NCI-H510A (cell line): Measurements from ENCODE around the gene ARHGEF19.
"Not testable (repeated sequence)": the region's sequence is repeated elsewhere in the genome, so short reads cannot be mapped to it uniquely, and the experiment has no call there.

Experiments used
- DNase-seq: peaks from one replicate; lab custom pipeline; 2025; lab: John Stamatoyannopoulos, UW

Gene ARHGEF19

DNA sequence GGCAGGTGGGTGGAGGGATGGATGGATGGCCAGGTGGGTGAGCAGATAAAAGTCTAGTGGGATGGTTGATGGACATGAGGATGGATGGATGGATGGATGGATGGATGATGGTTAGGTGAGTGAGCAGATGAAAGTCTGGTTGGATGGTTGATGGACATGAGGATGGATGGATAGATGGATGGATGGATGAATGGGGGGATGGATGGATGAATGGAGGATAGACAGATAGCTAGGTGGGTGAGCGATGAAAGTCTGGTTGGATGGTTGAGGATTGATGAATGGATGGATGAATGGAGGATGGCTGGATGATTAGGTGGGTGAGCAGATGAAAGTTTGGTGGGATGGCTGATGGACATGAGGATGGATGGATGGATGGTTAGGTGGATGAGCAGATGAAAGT, 9.0 kb upstream of the ARHGEF19 start:
- DNase-seq = no peak

DNA sequence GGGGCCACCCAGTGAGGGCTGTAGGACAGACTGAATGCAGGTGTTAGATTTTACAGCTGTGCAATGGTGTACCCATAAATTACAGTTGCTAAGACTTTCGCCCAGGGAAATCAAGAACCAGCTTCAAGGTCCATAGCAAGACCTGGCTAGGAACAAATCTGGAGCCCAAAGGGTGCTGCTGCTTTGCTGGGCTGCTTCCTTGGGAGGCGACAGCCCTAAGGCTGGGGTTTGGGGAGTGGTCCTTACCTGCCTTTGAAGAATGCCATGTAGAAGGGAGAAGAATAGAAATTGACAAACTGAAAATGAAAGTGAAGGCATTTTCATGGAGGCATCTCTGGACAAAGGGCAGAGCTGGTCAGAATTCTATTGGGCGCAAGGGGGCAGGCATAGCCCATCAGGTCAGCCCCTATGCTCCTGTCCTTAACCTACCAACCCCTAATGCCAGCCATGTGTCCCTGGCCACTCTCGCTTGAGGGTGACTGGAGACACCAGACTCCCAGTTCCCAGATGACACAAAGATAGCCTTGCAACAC, 7.6 kb upstream of the ARHGEF19 start:
- DNase-seq = no peak

DNA sequence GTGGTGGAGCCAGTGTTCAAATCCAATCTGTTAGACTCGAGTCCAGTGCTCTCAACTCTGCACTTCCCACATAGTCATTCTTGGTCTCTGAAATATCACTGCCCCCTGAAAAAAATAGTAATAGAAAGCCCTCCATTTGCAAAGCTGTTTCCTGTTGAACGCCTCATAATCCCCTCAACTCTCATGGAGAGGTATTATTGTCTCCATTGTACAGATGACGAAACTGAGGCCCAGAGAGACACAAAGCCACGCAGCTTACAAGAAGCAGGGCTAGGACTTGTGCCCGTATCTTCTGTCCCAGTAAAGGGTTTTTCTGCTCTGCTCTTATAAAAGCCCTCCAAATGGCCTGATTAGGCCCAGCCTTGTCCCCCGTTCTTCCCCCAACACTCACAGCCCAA, 6.2 kb upstream of the ARHGEF19 start:
- no peak for DNase-seq

DNA sequence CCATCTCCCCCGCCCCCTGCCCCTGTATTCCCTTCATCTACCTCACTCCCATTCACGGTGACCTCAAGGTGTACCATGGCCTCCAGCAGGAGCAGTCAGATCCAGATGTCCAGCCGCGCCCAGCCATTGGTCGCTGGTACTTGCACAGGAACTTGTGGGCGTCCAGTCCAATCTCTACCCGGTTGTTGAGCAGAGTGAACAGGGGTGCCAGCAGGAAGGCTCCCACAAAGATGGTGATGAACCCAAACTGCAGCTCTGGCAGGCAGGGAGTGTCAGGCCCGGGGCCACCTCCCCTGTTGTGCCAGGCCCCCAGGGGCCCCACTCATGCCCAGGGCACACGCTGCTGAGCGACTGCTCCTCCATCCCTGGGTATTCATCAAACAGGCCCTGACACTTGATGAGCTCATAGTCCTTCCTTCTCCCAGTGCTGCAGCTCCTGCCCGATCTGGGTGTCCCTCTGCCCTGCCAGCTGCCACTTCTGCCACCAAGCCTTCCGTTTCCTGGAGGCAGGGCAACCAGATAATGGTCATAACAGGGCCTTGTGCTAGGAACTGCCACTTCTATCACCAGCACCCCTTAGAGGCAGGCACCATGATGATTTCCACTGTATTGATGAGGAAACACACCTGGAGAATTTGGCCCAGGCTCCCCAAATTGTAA, 5.7 kb upstream of the ARHGEF19 start:
- peak; percentile 48 for DNase-seq

DNA sequence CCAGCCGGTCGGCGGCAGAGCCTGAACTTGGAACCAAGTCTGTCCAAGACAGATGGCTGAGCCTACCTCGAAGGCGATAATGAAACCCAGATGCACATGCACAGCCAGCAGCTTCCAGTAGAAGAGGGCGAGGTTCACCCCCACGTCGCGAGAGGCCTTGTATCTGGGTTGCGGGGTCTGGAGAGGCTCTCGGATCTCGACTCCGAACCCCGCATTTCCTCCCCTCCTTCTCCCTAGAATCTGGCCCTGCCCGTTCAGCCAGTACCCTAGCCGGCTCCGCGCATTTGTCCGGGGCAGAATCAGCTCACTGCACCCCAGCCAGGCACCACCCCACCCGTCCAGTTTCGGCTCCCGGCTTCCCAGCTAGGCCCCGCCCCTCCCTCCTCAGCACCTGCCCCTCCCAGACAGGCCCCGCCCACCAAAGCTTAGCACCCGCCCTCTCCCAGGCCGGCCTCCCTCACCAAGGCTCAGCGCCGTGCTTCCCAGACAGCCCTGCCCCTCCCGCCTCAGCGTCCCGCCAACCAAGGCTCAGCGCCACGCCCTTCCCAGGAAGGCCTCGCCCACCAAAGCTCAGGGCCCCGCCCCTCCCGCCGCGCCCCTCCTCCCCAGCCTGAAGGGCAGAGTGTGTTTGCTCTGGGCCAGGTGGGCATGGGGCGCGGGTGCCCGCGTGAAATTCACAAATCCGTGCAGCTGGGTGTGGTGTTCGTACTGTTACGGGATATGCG, 4.8 kb upstream of the ARHGEF19 start:
- no peak for DNase-seq

DNA sequence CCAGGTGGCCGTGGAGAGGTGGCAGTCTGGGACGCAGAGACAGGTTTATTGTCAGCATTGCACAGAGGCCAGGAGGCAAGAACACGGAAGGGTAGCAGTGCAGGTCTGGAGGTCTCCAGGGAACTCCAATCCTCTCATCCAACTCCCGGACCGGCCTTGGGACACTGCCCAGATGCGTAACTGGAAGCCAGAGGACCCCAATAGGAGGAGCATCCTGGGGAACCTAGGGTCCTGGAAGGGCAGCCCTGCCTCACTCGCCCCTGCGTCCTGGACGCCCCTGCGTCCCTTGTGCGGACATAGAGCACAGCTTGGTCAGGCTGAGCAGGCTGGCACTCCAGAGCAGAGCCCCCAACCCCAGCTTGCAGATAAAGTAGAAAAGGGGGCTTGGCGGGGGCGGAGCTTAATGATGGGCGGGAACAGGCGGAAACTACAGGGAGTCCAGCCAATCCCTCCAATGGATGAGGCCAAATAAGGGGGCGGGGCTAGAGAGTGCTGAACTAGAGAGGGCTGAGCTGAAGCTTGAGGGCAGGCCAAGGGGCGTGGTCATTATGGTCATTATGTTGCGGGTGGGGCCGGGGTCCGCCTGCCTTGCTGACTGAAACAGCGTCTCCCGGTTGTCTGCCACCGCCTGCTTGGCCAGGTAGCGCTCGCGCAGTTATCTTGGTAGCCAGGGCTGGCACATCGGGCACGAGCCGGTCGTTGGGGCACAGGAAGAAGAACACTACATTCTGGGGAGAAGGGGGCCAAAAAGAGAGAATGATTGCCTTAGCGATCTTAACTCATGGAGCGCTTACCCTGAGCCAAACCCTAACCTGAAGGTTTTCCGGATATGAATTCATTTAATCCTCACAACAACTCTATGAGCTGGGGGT, 3.7 kb upstream of the ARHGEF19 start:
- no peak for DNase-seq

DNA sequence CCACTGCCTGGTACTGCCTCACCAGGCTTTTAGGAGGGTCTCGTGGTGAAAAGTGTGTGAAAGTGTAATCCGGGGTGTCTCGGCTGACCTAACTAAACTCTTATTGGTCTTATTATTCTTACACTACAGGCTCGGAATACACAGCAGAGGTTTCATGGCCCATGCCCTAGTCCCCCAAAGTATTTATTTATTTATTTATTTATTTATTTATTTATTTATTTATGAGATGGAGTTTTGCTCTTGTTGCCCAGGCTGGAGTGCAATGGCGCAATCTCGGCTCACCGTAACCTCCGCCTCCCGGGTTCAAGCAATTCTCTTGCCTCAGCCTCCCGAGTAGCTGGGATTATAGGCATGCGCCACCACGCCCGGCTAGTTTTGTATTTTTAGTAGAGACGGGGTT, 2.8 kb upstream of the ARHGEF19 start:
- DNase-seq = not testable (repeated sequence)

DNA sequence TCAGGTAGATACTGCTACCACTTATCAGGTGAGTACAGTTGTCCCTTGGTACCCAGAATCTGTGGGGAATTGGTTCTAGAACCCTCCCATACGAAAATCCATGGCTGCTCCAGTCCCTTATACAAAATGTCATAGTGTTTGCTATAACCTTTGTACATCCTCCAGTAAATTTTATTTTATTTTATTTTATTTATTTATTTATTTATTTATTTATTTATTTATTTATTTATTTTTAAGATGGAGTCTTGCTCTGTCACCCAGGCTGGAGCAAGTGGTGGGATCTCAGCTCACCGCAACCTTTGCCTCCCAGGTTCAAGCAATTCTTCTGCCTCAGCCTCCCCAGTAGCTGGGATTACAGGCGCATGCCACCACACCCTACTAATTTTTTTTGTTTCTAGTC, 1.1 kb upstream of the ARHGEF19 start:
- not testable (repeated sequence) for DNase-seq

DNA sequence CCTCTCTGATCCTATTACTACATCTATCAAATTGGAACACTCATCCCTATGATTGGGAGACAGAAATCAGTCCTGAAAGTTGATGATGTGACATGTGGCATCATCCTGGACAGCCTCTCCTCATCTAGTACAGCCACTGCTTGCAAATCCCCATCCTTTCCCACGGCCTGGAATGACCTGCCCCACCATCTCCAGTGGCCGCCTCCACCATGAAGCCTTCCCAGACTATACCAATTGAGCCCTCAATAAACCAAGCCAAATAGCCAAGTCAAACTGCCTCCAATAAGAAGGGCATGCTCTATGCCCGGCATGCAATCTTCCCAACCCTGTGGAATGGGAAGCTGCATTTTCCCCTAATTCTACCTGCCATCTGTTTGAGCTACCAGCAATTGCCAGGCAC, 561 bp upstream of the ARHGEF19 start:
- DNase-seq = no peak

DNA sequence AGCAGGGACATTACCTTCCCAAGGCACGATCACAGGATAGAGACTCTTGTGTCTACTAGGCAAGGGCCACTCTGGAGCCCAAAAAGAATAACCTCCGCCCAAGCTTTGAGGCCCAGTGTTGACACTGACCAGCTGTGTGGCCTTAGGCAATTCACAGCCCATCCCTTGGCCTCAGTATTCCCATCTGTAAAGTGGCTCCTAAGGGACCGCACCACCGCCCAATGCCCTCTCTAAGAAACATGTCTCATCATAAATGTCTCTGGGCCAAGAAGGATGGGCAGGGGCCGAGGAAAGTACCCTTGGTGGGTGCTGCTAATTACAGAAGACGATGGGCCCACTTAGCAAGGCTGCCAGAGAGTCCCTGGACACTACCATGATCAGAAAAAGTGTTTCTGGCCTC, 628 bp downstream of the ARHGEF19 start:
- no peak for DNase-seq

DNA sequence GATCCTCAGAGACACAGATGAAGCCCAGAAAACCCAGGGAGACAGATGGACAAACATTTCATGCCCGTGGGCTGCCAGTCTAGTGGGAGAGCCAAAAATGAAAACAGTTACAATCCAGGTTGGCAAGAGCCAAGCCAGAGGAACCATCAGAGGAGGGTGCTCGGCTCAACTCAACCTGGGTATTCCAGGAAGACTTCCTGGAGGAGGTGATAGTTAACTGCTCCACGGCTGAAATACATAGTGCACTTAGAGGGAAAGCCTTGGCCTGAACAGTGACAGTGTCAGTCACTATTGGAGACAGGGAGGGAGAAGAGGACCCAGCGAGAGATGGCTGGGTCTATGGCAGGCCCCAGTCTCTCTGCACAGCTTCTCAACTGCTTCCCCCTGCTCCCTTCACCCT, 1.9 kb downstream of the ARHGEF19 start:
- no peak for DNase-seq

DNA sequence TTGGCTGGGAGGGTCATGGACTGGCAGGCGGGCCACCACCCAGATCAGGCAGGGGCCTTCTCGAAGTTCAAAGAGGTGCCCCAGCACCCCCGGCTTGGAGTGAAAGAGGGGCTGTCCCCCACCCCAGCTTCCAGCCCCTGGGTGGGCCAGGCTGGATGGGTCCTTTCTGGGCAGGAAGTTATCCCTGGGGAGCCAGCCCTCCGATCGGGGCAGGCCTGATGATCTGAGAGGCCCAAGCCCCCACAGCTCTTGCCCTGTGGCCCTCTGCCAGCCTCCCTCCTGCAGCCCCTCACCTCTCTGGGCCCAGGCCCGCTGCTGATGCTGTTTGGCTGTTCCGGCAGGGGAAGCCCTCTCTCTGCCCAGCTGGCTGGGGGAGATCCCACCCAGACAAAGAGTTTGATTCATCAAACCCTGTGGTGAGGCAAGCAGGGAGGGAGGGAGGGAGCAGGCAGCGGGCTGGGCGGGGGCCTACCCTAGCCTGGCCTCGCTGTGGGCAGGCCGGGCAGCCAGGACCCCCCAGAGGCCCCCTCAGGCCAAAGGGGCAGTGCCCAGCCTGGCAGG, 2.5 kb downstream of the ARHGEF19 start:
- no peak for DNase-seq

DNA sequence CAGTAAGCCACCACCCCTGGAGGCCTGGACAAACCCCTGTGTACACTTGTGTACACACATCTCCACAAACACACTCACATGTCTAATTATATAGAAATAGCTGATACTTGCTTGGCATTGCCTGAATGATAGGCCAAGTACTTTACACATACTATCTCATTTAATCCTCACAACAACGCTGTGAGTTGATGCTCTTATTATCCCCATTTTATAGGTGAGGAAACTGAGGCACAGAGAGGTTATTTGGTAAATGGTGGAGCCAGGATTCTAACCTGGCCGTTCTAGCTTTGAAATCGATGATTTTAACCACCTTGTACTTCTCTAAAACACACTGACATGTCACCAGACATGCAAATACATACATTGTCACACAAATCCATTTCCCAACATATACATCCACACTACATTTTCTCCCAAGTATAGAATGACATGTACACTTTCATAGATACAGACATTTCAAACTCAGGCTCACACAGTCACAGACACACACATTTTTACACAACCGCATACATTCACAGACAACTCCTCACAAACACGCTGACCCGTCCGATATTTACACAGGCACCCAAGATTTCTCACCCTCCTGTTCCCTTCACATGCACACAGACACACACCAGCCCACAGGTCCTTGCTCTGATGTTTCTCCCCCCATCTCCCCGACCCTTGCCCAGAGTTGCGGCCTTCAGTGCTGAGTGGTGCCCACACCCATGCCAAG, 3.2 kb downstream of the ARHGEF19 start:
- no peak for DNase-seq

DNA sequence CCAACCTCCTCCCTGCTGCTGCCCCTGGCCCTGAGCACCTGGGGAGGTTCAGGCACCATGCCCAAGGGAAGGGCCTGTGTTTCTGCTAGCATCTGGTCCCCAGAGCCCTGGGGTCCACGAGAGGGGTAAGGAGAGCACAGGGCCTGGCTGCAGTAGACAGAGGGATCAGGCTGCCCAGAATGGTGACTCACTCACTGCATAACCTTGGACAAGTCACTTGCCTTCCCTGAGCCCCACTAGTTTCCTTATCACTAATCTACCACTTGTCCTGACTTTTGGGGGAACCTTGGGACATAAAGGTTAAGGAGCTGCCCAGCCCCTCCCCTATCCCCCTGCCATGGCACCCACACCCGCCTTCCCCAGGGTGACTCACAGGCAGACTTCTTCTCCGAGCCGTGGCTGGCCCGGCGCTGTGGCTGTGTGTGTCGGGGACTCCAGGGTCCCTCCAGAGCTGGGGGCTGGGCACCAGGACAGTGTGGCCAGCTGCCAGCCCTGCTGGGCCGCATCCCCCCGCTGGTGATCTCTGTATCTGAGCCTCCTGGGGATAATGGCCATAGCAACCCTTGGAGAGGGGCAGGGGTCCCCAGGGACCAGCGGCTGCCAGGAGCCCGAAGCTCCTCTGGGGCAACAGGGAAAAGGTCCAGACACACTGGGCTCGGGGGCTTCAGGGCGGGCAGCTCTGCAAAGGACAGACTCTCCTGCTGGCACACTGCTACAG, 4.0 kb downstream of the ARHGEF19 start:
- no peak for DNase-seq

DNA sequence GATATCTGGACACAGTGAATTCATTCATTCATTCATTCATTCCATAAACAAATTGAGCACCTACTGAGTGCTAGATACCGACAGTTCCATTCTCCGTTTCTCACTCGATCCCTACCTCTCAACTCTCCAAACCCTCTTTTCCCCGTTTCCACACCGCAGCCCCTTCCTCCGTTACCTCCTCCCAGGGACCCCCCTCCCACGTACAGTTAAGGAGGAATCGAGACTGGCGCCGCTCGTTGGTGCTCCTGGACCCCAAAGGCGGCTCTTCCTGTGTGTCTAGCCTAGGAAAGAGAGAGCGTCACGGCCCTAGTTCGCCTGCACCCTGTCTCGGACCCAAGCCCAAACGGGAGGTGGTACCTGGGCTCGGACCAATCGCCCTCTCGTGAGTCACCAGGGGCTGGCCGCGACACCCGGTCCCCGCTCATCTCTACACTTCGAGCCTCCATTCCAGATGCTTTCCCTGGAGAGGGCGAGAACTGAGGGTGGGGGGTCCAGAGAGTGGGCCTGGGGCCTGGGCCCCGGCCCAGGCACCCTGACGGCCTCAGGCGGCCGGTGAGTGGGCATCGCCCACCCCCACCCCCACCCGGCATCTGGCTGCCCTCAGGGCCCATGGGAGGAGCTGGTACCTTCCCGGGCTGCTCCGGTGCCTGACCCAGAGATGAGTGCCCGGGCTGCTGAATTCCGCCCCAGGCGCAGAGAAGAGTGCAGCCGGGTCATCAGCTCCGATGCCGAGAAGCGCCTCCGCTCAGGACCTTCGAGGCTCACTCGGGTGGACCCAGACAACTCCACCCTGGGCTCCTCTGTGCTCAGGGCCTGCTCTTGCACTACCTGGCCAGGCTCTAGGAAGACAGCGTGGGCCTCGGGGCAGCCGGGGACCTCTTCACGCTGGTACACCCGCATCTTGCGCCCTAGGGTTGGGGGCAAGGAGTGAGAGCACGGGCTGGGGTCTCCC, 4.9 kb downstream of the ARHGEF19 start:
- DNase-seq = no peak

DNA sequence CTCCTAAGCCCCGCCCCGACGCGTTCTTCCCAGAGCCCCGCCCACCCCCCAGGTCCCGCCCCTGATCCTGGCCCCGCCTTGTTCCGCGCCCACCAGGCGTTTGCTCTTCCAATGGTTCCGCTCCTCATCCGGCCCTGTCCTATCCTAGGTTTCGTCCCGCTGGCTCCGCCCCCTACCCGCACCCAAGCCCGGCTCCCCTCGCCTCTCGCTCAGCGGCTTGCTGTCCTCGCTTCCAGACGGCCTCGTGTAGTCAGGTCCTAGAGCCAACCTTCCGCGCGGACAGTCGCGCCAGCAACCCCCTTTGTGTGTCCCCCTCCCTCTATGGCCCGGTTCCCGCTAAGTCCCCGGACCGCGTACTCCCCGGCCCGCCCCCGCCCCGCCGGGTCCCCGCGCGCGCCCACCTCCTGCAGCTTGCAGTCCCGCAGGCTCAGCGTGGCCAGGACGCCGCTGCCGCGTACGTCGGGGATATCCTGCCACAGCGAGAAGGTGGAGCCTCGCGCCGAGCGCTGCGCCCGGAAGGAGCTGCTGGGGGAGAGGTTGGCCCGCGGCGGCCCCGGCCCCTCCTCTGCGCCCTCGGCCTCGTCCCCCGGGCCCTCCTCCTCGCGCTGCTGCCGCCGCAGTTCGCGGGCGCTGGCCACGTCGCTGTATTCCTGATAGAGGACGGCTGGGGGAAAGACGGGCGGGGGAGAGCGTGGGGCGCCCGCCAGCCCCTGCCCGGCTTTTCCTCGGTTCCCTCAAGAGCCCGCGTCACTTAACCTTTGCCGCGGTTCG, 5.7 kb downstream of the ARHGEF19 start:
- peak; percentile 99 for DNase-seq

DNA sequence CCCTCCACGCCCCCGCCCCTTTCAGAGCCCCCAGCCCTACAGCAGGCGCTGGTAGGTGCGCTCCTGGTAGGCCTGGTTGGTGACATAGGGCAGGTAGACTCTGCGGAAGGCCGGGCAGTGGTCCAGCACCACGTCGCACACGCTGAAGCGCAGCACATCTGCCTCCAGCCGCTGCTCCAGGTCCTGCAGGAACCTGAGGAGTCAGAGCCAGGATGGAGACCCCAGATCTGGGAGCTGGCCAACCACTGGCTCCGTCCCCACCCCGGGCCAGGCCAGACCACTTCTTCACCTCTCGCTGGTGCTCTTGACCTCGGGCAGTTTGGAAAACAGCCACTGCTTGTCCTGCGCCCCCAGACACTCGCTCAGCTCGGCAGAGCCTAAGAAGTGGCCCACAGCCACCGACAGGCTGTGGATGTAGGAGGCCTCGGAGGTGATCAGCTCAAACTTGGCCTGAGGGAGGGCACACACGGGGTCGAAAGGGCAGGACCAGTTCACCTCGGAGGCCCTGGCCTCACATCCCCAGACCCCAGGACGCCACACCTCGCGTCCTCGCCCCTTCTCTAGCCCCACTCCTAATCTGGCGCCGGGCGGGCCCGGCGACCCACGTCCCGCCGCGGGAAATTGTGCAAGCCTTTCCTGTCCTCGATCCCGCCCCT, 6.4 kb downstream of the ARHGEF19 start:
- no peak for DNase-seq

DNA sequence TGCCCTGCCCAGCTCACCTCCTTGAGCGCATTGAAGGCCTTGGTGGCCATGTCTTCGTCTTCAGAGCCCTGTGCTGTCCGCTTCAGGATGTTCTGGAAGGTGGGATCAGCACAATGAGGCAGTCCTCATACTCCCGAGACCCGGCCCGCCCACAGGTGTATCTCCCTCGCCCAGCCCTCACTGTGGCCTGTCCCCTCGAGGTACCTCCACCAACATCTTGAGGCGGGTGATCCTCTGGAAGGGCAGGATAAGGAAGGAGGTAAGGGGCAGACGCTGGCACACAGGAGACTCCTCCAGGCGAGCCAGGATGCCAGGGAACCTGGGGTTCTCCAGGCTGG, 7.1 kb downstream of the ARHGEF19 start:
- no peak for DNase-seq
